Ecto neural progenitor cell (in vitro differentiated cells): ENCODE measurements around the gene WNT6.

Experiments
- DNase-seq: peaks from one replicate; pipeline ENCODE4 v3.0.0-alpha.2; 2018; ENCODE audit warnings: low spot score

WNT6 gene

GRCh38 chr2:218894151-218894879, 34.7 kb downstream of the WNT6 start:
- DNase-seq, result no peak

- DNase-seq, result no peak
These were observed 35.2 kb downstream of the WNT6 start for GRCh38 chr2:218894880-218895157.

GRCh38 chr2:218895326-218895725, 35.7 kb downstream of the WNT6 start:
- DNase-seq, result no peak

GRCh38 chr2:218895759-218896500, 36.3 kb downstream of the WNT6 start:
- no peak for DNase-seq

- DNase-seq, result no peak
These were observed 37.1 kb downstream of the WNT6 start for GRCh38 chr2:218896501-218897393.

- DNase-seq, result no peak
These were observed 37.9 kb downstream of the WNT6 start for GRCh38 chr2:218897394-218898108.

GRCh38 chr2:218898109-218898878, 38.7 kb downstream of the WNT6 start:
- peak; percentile 91 for DNase-seq

- DNase-seq, result no peak
These were observed 39.5 kb downstream of the WNT6 start for GRCh38 chr2:218899147-218899546.

GRCh38 chr2:218902427-218902826, 42.8 kb downstream of the WNT6 start:
- no peak for DNase-seq

- no peak for DNase-seq
These were observed 44.6 kb downstream of the WNT6 start for GRCh38 chr2:218904176-218904575.

GRCh38 chr2:218908721-218909619, 49.4 kb downstream of the WNT6 start:
- DNase-seq, result peak; percentile 96

GRCh38 chr2:218910741-218911140, 51.1 kb downstream of the WNT6 start:
- DNase-seq, result no peak

- DNase-seq, result no peak
These were observed 60.9 kb downstream of the WNT6 start for GRCh38 chr2:218920504-218920903.
